ENCODE data around the gene MCEE.
"Not testable (repeated sequence)": the region's sequence is repeated elsewhere in the genome, so short reads cannot be mapped to it uniquely, and the experiment has no call there.

The MCEE gene

GRCh38 chr2:71120195-71120594, 9.8 kb downstream of the MCEE start:
- Histone ChIP-seq H3K36me3 (ENCODE audit: control insufficient read depth, insufficient read depth, low read length) (no peaks in the 10 kb centered on the region), H3K27ac (ENCODE audit: low read depth, low read length) (no peak overlapping the region), H3K56ac (ENCODE audit: low read length) (no peak overlapping the region), H3K4me1 (ENCODE audit: control insufficient read depth, low read depth, low read length) (no peaks in the 10 kb centered on the region), H2AK5ac (ENCODE audit: low read length) (no peak overlapping the region), H3K18ac (ENCODE audit: low read length) (no peak overlapping the region), H3K4me2 (ENCODE audit: low read length) (no peak overlapping the region), H4K5ac (ENCODE audit: low read length) (no peak overlapping the region), H3K4me3 (ENCODE audit: low read length) (no peak overlapping the region), H3K79me1 (ENCODE audit: low read length) (peaks cover 2% of the 10 kb centered on the region), H3K4ac (ENCODE audit: low read depth, low read length) (no peak overlapping the region), H4K8ac (ENCODE audit: low read depth, low read length) (no peak overlapping the region), H3K23ac (ENCODE audit: low read length) (no peak overlapping the region), H2BK120ac (ENCODE audit: low read depth, low read length) (no peak overlapping the region), H2BK15ac (replicated peaks; ENCODE audit: low read depth) (no peak overlapping the region), H3K9ac (ENCODE audit: low read length) (no peak overlapping the region), H3K27me3 (ENCODE audit: insufficient read depth, low read length, poor library complexity) (no peaks in the 10 kb centered on the region), H2BK5ac (ENCODE audit: low read length) (no peak overlapping the region), H3K79me2 (ENCODE audit: control insufficient read depth, insufficient read depth, low read length) (no peaks in the 10 kb centered on the region)
- no peak for DNase-seq
- WGBS (ENCODE audit: extremely low coverage, insufficient coverage, low lambda C conversion rate), result no CpG with 5 or more reads among the region's 6 CpGs

- H3K27me3 ChIP-seq (ENCODE audit: insufficient read depth, low read length, poor library complexity), result no peaks in the 10 kb centered on the region
- H3K56ac ChIP-seq (ENCODE audit: low read length), result no peak overlapping the region
- H2BK15ac ChIP-seq (replicated peaks; ENCODE audit: low read depth), result no peak overlapping the region
- no peak overlapping the region for H3K27ac ChIP-seq (ENCODE audit: low read depth, low read length)
- H3K79me1 ChIP-seq (ENCODE audit: low read length), result peaks cover 2% of the 10 kb centered on the region
- no peak overlapping the region for H4K8ac ChIP-seq (ENCODE audit: low read depth, low read length)
- no peak overlapping the region for H3K23ac ChIP-seq (ENCODE audit: low read length)
- no peak overlapping the region for H3K4me3 ChIP-seq (ENCODE audit: low read length)
- no peaks in the 10 kb centered on the region for H3K4me1 ChIP-seq (ENCODE audit: control insufficient read depth, low read depth, low read length)
- no peaks in the 10 kb centered on the region for H3K79me2 ChIP-seq (ENCODE audit: control insufficient read depth, insufficient read depth, low read length)
- H3K36me3 ChIP-seq (ENCODE audit: control insufficient read depth, insufficient read depth, low read length), result no peaks in the 10 kb centered on the region
- no peak overlapping the region for H3K9ac ChIP-seq (ENCODE audit: low read length)
- no peak for DNase-seq
- no peak overlapping the region for H4K5ac ChIP-seq (ENCODE audit: low read length)
- no peak overlapping the region for H2AK5ac ChIP-seq (ENCODE audit: low read length)
- no peak overlapping the region for H3K4ac ChIP-seq (ENCODE audit: low read depth, low read length)
- H3K18ac ChIP-seq (ENCODE audit: low read length), result no peak overlapping the region
- H2BK120ac ChIP-seq (ENCODE audit: low read depth, low read length), result no peak overlapping the region
- H2BK5ac ChIP-seq (ENCODE audit: low read length), result no peak overlapping the region
- no peak overlapping the region for H3K4me2 ChIP-seq (ENCODE audit: low read length)
These were observed 13.0 kb downstream of the MCEE start for GRCh38 chr2:71117063-71117462.

DNA sequence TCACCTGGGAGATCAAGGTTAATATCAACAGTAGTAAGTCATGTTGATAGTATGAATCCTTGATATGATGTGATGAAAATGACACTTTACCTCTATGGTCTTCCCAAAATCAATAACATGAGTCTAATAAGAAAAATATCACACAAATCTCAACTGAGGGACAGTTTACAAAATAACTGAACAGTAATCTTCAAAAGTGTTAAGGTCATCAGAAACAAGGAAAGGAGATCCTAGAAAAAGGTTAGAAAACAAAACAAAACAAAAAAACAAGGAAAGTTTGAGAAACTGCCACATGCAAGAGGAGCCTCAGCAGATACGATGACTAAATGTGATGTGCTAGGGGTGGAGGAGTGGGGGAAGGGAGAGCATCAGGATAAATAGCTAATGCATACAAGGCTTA, 16.2 kb downstream of the MCEE start:
- H2AK5ac ChIP-seq (ENCODE audit: low read length), result no peak overlapping the region
- no peak overlapping the region for H2BK15ac ChIP-seq (replicated peaks; ENCODE audit: low read depth)
- H3K9ac ChIP-seq (ENCODE audit: low read length), result no peak overlapping the region
- H3K36me3 ChIP-seq (ENCODE audit: control insufficient read depth, insufficient read depth, low read length), result no peaks in the 10 kb centered on the region
- H3K4me1 ChIP-seq (ENCODE audit: control insufficient read depth, low read depth, low read length), result no peaks in the 10 kb centered on the region
- no peak overlapping the region for H4K5ac ChIP-seq (ENCODE audit: low read length)
- no CpG with 5 or more reads among the region's 1 CpG for WGBS (ENCODE audit: extremely low coverage, insufficient coverage, low lambda C conversion rate)
- H4K8ac ChIP-seq (ENCODE audit: low read depth, low read length), result no peak overlapping the region
- H2BK120ac ChIP-seq (ENCODE audit: low read depth, low read length), result no peak overlapping the region
- DNase-seq, result no peak
- no peaks in the 10 kb centered on the region for H3K27me3 ChIP-seq (ENCODE audit: insufficient read depth, low read length, poor library complexity)
- H3K23ac ChIP-seq (ENCODE audit: low read length), result no peak overlapping the region
- H3K27ac ChIP-seq (ENCODE audit: low read depth, low read length), result no peak overlapping the region
- no peak overlapping the region for H3K4ac ChIP-seq (ENCODE audit: low read depth, low read length)
- H3K4me2 ChIP-seq (ENCODE audit: low read length), result no peak overlapping the region
- no peak overlapping the region for H3K18ac ChIP-seq (ENCODE audit: low read length)
- no peak overlapping the region for H2BK5ac ChIP-seq (ENCODE audit: low read length)
- H3K79me2 ChIP-seq (ENCODE audit: control insufficient read depth, insufficient read depth, low read length), result no peaks in the 10 kb centered on the region
- H3K56ac ChIP-seq (ENCODE audit: low read length), result no peak overlapping the region
- no peaks in the 10 kb centered on the region for H3K79me1 ChIP-seq (ENCODE audit: low read length)
- no peak overlapping the region for H3K4me3 ChIP-seq (ENCODE audit: low read length)

DNA sequence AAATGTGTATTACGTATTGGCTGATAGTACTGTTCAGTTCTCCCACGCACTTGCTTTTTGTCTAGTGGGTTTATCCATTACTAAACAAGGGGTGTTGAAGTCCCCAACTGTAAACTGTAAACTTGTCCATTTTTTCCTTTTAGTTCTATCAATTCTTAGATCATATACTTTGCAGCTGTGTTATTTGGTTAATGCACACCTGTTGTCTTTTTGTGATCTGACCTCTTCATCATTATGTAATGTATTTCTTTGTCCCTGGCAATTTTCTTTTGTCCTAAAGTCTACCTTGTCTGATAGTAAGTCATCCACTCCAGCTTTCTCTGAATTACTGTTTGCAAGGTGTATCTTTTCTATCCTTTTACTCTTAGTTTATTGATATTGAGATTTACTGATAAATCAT, 21.9 kb downstream of the MCEE start:
- H3K79me1 ChIP-seq (ENCODE audit: low read length), result no peaks in the 10 kb centered on the region
- no peak overlapping the region for H2BK15ac ChIP-seq (replicated peaks; ENCODE audit: low read depth)
- H3K79me2 ChIP-seq (ENCODE audit: control insufficient read depth, insufficient read depth, low read length), result no peaks in the 10 kb centered on the region
- no peak overlapping the region for H3K4me3 ChIP-seq (ENCODE audit: low read length)
- no CpG with 5 or more reads among the region's 2 CpGs for WGBS (ENCODE audit: extremely low coverage, insufficient coverage, low lambda C conversion rate)
- H3K27me3 ChIP-seq (ENCODE audit: insufficient read depth, low read length, poor library complexity), result no peaks in the 10 kb centered on the region
- no peak overlapping the region for H2AK5ac ChIP-seq (ENCODE audit: low read length)
- no peak overlapping the region for H3K56ac ChIP-seq (ENCODE audit: low read length)
- H3K9ac ChIP-seq (ENCODE audit: low read length), result no peak overlapping the region
- H3K36me3 ChIP-seq (ENCODE audit: control insufficient read depth, insufficient read depth, low read length), result no peaks in the 10 kb centered on the region
- no peak overlapping the region for H4K5ac ChIP-seq (ENCODE audit: low read length)
- no peaks in the 10 kb centered on the region for H3K4me1 ChIP-seq (ENCODE audit: control insufficient read depth, low read depth, low read length)
- DNase-seq, result no peak
- H3K27ac ChIP-seq (ENCODE audit: low read depth, low read length), result no peak overlapping the region
- no peak overlapping the region for H3K4ac ChIP-seq (ENCODE audit: low read depth, low read length)
- no peak overlapping the region for H2BK5ac ChIP-seq (ENCODE audit: low read length)
- H4K8ac ChIP-seq (ENCODE audit: low read depth, low read length), result no peak overlapping the region
- no peak overlapping the region for H3K4me2 ChIP-seq (ENCODE audit: low read length)
- no peak overlapping the region for H2BK120ac ChIP-seq (ENCODE audit: low read depth, low read length)
- H3K18ac ChIP-seq (ENCODE audit: low read length), result no peak overlapping the region
- no peak overlapping the region for H3K23ac ChIP-seq (ENCODE audit: low read length)

DNA sequence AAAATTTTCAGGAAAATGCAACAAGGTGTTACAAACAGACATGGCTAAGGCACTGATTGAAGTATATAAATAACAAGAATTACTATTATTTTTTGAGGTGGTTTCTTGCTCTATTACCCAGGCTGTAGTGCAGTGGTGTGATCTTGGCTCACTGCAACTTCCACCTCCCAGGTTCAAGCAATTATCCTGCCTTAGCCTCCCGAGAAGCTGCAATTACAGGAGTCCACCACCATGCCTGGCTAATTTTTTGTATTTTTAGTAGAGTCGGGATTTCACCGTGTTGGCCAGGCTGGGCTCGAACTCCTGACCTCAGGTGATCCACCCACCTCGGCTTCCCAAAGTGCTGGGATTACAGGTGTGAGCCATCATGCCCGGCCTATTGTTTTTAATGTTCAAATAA, 23.6 kb downstream of the MCEE start:
- DNase-seq; H3K4ac ChIP-seq (ENCODE audit: low read depth, low read length); H2BK15ac ChIP-seq (replicated peaks; ENCODE audit: low read depth); H4K8ac ChIP-seq (ENCODE audit: low read depth, low read length); H3K18ac ChIP-seq (ENCODE audit: low read length); H3K4me1 ChIP-seq (ENCODE audit: control insufficient read depth, low read depth, low read length); H3K27ac ChIP-seq (ENCODE audit: low read depth, low read length); H3K36me3 ChIP-seq (ENCODE audit: control insufficient read depth, insufficient read depth, low read length); H3K27me3 ChIP-seq (ENCODE audit: insufficient read depth, low read length, poor library complexity); H2BK5ac ChIP-seq (ENCODE audit: low read length); H3K23ac ChIP-seq (ENCODE audit: low read length); H4K5ac ChIP-seq (ENCODE audit: low read length); H2BK120ac ChIP-seq (ENCODE audit: low read depth, low read length); H2AK5ac ChIP-seq (ENCODE audit: low read length); H3K4me2 ChIP-seq (ENCODE audit: low read length); H3K79me1 ChIP-seq (ENCODE audit: low read length); H3K56ac ChIP-seq (ENCODE audit: low read length); H3K4me3 ChIP-seq (ENCODE audit: low read length); H3K9ac ChIP-seq (ENCODE audit: low read length); H3K79me2 ChIP-seq (ENCODE audit: control insufficient read depth, insufficient read depth, low read length): not testable (repeated sequence)
- no CpG with 5 or more reads among the region's 6 CpGs for WGBS (ENCODE audit: extremely low coverage, insufficient coverage, low lambda C conversion rate)

GRCh38 chr2:71103809-71104208, 26.2 kb downstream of the MCEE start:
- no peak overlapping the region for H2AK5ac ChIP-seq (ENCODE audit: low read length)
- H3K4ac ChIP-seq (ENCODE audit: low read depth, low read length), result no peak overlapping the region
- no peak overlapping the region for H2BK15ac ChIP-seq (replicated peaks; ENCODE audit: low read depth)
- no peak overlapping the region for H3K56ac ChIP-seq (ENCODE audit: low read length)
- no peak for DNase-seq
- H3K4me2 ChIP-seq (ENCODE audit: low read length), result no peak overlapping the region
- no peak overlapping the region for H3K27ac ChIP-seq (ENCODE audit: low read depth, low read length)
- no peaks in the 10 kb centered on the region for H3K4me1 ChIP-seq (ENCODE audit: control insufficient read depth, low read depth, low read length)
- H3K9ac ChIP-seq (ENCODE audit: low read length), result no peak overlapping the region
- no peak overlapping the region for H2BK5ac ChIP-seq (ENCODE audit: low read length)
- H3K18ac ChIP-seq (ENCODE audit: low read length), result no peak overlapping the region
- H3K27me3 ChIP-seq (ENCODE audit: insufficient read depth, low read length, poor library complexity), result no peaks in the 10 kb centered on the region
- no peak overlapping the region for H3K4me3 ChIP-seq (ENCODE audit: low read length)
- WGBS (ENCODE audit: extremely low coverage, insufficient coverage, low lambda C conversion rate), result no CpG with 5 or more reads among the region's 5 CpGs
- H4K8ac ChIP-seq (ENCODE audit: low read depth, low read length), result no peak overlapping the region
- no peak overlapping the region for H2BK120ac ChIP-seq (ENCODE audit: low read depth, low read length)
- H3K36me3 ChIP-seq (ENCODE audit: control insufficient read depth, insufficient read depth, low read length), result no peaks in the 10 kb centered on the region
- H4K5ac ChIP-seq (ENCODE audit: low read length), result no peak overlapping the region
- no peak overlapping the region for H3K23ac ChIP-seq (ENCODE audit: low read length)
- no peaks in the 10 kb centered on the region for H3K79me2 ChIP-seq (ENCODE audit: control insufficient read depth, insufficient read depth, low read length)
- H3K79me1 ChIP-seq (ENCODE audit: low read length), result no peaks in the 10 kb centered on the region
